Activated CD4-positive, alpha-beta T cell treated with anti-CD3 and anti-CD28 coated beads for 4 hours (primary cell): ENCODE measurements around the gene PDK2.

Experiments used
- DNase-seq, 2 donors: peaks; one replicate each; pipeline ENCODE4 v3.0.0-alpha.2; 2020

PDK2 gene

DNA sequence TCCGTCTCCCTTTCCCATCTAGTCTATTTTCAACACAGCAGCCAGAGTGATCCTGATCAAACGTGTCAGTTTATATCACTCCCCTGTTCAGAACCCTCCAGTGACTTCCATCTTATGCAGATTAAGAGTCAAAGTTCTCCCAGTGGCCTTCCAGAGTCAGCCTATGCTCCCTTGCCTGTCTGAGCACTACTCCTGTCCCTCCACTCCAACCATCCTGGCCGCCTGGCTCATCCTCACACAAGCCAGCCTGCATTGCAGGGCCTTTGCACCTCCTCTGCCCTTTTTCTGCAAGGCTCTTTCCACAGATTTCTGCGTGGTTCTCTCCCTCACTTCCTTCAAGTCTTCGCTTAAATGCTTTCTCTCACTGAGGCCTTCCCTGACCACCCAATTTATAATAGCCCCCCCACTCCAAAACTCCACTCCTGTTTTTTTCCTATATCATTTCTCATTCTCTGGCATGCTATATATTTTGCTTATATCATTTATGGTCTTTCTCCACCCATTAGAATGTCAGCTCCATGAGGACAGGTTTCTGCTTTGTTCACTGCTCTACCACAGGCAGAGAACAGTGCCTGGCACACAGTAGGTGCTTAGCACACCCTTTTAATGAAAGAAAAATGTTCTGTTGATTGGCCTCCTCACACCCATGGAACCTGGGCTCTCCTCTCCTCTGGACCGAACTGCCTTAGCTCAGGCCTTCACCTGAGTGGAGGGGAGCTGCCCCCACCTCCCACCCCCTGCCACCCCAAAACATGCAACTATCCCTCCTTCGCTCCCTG lies 25.5 kb downstream of the PDK2 start:
- no peak for DNase-seq

DNA sequence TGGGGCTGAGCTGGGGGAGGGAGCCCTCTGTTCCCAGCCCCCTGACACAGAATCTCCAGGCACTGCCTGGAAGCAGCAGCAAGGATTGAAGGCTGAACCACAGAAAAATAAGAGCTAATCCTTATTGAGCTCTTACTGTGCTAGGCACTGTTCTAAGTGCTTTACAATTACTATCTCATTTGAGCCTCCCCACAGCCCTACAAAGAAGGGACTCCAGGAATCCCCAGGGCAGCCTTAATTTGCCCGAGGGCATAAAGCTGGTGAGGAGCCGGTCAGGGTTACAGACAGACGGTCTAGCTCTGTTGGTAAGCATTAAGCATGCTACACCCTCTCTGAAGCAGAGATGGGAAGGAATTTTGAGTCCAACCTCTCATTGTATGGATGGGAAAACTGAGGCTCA lies 27.8 kb downstream of the PDK2 start:
- no peak for DNase-seq

DNA sequence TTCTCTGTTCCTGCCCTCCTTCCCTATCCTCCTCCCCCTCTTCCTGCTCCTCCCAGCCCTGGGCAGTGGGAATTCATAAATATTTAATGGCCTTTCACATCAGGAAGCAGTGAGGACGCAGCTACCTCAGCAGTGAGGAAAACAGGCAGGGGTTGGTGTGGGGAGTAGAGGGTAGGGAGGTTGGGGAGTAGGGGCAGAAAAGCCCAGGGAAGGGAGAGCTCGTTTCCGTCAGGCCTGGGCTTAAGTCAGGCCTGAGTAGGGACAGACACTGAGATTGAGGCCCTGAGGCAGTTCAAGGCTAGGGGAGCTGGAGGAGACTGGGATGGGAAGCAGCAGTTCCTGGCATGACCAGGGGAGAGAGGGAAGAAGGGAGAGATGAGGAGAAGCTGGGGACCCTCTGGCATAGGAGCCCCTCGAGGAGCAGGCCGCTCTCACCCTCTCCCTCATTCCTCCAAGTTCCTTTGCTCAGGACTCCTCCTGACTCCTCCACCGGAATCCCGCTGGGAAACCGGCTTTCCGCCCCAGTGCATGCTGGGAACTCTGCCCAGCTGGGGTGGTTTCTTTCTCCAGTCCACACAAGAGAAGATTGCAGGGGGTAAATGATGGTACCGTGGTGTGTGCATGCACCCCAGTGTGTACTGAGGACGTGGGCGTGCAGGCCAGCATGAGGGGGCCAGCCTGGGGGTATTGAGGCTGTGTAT lies 28.6 kb downstream of the PDK2 start:
- no peak for DNase-seq

DNA sequence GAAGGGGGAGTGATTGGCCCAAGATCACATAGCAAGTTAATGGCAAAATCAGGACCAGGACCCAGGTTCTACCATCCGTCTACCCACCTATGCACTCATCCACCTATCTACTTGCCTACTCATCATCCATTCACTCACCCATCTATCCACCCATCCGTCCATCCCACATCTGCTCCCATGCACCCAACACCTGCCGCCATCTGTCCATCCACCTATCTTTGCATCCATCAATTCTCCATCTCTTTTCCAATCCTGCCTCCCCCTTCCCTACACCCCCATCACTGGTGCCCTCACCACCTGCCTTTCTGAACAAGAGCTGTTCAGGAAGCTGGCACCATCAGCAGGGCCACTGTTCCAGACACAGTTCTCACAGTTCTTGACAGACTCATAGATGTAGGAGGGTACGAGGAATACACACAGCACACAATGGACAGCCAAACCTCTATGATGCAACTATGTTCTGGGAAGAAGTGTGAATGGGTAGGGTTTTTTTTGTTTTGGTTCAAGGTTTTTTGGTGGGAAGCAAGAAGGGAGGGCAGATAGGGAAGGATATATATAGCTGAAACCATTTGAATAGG lies 30.4 kb downstream of the PDK2 start:
- no peak for DNase-seq

DNA sequence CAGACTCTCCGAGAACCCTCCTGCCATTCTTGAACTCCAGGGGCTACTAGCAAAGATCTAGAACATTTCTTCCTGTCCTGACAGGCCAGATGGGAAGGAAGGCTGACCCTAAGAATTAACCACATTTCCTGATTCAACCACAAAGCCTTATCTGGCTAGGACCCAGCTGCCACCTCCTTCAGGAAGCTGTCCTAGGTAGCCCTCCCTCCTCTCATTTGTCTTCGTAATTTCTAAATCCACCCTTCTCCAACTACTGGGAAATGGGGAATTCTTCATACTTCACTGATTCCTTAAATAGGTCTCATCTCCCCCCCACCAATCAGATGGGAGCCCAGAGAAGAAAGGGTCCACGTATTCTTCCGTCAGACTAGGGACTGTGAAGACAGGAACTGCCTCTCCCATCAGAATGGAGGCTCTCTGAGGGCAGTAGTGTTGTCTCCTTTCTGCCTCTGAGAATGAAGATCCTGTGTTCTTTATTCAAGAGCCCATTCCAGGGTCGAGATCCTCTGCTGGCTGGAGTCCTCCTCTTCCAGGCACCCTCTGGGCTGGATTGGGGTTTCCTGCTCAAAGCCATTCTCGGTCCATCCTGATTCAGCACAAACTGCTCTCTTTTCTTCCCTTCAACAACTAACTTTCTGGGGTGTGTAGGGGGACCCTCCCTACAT lies 32.7 kb downstream of the PDK2 start:
- no peak for DNase-seq

DNA sequence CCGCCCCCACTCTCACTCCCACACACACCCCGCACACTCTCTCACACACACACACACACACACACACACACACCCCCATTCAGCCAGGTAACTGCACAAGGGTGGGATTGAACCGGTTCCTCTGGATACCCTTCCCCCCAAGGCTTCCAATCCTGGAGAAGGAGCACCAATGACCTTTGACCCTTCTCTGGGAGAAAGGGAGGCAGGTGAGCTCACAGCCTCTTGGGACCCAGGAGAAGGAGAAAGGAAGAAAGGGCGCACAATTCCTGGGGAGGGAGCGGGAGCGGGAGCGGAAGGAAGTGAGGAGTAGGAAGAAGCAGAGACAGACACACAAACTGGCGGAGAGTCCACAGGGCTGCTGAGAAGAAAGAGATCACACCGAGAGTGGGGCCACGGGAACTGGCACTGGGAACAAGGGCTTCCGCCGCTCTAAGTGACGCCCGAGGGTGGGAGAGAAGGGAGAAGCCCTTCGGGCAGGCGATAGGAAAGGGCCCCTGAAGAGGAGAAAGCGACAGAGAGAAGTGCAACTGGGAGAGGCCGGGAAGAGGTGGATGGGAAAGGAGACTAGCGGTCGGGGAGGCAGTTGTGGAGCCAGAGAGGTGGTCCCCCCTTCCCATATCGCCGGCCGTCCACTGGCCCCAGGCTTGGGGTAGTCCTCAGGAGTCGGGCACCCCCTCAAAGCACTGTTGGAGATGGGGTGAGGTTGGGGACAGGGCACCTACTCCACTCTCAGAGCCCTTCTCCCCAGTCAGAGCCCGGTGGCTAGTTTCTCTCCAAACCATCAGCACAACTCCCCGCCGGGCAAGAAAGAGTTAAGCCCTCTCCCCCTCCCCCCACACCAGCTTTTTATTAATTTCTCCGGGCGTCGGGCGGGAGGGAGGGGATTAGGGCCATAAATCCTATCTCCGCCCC lies 33.5 kb downstream of the PDK2 start:
- DNase-seq = no peak

DNA sequence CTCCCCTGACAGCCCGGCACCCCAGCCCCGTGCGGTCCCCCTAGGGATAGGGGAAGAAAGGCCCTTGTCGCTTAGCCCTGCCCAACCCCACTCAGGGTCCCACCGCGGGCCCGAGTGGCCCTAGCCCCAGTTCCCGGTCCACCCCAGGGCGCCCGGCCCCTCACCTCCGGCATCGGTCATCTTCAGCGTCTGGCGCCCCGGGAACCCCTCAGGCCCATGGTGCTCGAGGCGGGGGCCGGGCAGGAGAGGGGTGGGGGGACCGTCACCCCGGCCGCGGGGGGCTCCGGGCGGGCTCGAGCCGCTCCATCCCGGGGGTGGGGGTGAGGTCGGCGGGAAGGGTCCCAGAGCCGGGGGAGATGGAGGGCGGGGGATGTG lies 34.2 kb downstream of the PDK2 start:
- DNase-seq = no peak

DNA sequence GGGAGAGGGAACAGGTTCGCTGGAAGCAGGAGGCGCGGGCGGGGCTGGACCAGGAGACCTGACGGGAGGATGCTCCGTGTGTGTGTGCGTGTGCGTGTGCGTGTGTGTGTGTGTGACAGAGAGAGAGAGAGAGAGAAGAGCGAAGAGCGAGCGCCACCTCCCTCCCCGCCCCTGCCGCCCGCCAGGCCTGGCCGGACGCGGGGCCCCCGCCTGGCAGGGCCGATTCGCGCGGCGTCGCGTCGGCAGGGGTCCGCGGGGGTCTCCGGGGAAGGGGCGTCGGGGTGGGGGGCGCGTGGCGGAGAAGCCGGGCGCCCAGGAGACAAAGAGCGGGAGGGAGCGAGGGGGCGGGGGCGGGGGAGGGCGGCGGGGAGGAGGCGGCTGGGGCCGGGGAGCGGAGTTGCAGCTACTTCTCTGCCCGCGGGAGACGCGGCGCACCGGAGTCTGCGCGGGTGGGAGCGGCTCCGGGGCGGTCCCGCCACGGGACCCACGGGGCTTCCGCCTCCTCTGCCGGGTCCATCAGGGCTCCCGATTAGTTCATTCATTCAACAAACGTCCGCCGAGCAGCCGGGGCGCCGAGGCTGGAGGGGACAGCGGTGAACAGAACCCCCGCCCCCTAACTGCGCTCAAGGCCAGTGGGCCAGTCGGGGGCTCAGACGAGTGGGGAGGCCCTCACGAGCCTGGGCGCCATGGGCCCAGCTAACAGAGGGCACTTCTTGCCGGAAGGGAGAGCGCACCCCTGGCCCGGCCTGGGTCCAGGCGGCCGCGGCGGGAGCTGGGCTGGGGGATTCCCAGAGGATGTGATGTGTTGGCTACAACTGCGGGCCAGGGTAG lies 34.8 kb downstream of the PDK2 start, which contains the start of gene SAMD14:
TSS of gene SAMD14 (minus strand) at position 433 of the 831 bp plus-strand sequence. CDS start 5,201 bp downstream, outside the sequence.
- DNase-seq = peak; percentile 47 to 60

DNA sequence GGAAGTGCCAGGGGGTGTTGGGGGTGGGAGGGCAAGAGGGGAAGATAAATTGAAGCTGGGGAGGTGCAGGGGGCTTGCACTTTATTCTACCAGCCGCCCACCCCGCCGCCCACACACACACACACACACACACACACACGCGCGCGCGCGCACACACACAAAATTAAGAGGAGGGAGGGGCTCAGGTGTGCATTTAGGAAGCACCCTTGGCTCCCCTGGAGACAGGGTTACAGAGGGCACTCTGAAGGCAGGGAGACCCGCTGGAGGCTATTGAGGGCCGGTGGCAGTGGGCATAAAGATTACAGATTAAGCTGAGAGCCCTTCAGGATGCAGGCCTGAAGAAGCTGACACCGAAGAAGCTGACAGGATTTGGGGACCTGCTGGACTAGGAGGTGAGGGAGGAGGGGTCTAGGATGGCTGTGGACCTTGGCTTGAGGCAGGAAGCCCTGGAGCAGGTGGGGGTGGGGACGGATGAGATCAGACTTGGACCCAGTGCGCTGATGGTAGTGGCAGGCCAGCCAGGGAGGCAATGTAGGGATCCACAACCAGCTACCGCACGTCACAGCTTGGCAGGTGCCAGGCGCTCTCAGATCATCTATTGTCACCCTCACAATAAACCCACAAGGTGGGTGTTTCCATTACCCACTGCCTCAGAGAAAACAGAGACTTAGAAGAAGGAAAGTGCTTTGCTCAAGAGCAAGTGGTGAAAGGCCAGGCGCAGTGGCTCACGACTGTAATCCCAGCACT lies 35.6 kb downstream of the PDK2 start:
- DNase-seq = no peak

DNA sequence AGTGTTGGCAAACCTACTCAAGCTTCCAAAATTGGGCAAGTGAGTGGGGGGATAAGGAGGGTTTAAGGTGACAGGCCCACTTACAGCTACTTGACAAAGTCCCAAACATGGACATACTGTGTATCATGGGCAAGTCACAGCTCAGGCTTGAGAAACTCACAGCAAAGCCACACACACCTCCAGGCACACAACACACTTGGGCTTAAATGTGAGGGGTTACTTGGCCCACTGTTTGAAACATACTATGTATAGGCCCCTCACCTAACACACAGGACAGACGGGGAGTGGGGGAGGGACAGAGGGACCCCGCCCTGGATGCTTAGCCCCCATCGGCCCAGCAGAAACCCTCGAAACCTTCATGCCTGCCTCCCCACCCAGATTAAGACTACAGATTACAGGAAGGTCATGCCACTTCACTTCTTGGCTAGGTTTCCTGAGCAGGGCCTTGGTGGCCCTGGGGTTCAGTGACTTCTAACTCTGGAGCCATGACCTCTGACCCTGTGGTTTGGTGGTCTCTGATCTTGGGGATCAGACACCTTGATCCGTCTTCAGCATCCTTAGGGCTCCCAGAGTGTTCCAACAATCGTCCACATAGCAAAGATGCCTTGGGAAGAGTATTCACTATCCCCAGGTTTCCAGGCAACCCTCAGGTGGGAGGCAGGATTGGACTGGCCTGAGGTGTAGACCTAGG lies 37.1 kb downstream of the PDK2 start:
- DNase-seq = no peak

DNA sequence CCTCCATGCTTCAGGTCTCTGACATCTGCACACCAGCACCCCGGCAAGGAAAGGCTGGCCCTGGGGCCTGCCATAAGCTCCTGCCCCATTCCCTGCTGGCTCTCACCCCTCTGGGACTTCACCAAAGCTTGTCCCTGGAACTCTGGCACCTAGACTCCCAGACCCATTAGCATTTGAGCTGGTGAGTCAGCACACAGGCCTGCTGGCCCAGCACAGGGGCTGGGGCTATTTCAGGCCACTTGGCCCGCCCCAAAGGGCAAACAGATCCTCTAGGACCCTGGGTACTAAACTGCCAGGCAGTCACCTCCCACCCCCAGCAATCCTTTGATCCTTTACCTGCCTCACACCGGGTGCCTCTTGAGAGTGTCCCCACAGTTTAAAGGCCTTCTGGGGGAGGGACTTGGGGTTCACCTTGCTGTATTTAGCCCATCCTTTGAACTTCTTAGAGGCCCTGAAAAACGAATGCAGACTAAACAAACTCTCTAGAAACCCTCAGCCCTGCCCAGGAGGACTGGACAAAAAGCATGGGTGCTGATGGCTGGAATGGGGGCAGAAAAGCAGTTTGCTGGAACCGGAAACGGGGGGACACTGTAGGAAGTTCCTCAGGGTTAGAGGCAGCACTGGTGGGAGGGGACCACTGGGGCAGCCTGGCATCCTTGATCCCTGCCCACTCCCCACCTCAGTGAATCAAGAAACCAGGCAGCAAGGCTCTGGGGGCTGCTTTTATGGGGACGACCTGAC lies 38.0 kb downstream of the PDK2 start:
- DNase-seq = no peak

DNA sequence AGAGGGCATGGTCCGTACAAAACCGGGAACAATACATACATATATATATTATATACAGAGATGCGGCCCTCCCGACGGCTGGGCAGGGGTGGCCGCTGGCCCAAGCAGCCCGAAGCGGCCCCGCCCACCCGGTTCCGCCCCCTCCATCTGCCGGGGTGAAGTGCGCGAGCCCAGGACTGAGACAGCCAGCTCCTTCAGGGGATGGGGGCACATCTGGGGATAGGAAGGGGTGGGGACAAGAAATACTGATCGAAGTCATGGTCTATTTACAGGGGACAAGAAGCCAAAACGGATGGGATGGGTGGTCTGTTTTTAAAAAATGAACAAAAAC lies 38.6 kb downstream of the PDK2 start:
- no peak for DNase-seq

DNA sequence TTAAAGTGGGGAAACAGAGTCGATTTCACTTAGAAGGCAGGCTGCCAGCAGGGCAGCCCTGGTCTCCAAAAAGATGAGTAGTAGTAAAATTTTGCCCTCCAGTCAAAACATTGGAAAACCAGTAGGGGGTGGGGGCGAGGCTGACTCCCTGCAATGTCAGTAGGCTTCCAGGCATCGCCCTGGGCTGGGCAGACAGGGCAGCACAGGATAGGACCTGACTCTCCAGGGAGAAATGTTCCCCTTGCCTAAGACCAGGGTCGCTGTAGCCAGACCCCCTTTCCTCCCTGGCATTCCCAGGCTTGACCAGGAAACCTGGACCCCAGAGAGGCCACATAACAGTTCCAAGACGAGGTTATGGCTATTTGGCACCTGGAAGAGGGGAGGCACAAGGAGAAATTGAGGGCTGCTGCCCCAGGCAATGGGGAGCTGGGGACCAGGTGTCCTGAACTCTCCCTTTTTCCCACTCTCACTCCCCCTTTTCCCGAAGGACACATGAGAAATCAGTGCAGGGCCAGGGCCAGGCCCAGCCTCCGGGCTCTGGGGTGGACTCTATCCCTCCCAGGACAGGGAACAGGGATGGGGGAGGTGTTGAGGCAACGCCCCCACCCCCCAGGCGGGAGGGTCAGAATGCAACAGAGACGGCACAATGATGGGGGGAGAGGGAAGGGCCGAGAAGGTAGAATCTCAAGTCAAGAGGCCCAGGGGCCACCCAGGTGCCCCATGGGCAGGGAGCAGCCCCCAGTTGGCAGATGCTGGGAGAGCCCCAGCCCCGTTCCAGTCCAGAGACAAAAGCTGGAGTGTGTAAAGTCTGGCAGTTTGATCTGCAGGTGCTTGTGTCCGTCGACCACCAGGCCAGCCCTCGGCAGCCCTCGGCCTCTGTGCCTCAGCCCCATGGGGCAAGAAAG lies 39.3 kb downstream of the PDK2 start:
- no peak for DNase-seq

DNA sequence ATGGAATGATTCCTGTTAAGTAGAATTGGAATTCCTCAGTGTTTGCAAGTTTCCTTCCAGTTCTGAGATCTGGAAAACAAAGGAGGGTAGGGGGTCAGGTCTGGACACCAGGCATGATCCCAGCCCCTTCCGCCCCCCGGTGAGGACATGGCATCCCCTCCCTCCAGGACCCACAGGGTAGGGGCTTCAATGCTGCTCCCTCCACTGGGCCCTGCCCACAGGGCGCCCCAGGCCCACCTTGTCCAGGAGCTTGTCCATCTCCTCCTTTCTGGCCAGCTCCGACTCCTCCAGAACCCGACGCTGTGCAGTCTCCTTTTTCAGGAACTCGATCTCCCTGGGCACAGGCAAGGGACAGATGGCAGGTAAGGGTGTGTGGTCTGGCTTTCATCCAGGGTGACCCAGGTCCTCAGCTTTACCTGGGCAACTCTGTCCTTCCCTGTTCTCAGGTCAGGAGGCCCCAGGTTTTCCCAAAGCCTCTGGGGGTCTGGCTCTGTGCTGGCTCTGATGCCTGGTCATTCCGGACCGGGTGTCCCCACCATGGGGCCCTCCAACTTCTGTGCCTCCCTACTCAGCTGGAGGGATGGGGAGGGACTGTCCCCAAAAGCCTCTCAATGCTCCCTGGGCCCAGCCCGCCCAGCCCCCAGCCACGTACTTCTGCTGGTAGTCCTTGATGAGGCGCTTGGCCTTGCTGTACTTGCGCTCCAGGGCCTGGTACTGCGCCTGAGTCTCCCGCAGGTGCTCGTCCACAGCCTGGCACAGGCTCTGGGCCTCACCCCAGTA lies 40.4 kb downstream of the PDK2 start:
- DNase-seq = no peak

DNA sequence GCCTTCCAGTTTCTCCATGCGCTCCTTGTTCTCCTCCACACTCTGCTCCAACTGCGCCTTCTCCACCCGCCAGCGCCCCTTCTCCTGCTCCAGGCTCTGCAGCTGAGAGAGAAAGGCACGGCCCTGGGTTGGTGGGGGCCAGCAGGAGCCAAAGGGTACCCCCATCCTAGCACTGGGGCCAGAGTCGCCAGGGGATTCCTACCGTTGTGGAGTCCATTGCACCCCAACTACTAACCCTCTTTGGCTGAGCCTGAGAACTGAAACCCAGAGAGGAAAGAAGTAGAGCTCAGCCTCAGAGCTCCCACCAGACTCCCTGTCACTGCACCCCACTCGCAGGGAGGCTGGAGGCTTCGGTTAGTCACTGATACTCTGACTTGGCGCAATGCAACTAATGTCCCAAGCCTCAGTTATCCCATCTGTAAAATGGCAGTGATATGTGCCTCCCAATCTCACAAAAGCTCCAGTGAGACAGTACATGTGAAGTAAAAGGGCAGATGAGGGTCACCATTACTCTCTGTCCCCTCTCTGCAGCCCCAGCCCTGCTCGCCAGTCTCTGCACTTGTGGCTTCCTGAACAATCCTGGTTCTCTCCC lies 41.0 kb downstream of the PDK2 start:
- no peak for DNase-seq

DNA sequence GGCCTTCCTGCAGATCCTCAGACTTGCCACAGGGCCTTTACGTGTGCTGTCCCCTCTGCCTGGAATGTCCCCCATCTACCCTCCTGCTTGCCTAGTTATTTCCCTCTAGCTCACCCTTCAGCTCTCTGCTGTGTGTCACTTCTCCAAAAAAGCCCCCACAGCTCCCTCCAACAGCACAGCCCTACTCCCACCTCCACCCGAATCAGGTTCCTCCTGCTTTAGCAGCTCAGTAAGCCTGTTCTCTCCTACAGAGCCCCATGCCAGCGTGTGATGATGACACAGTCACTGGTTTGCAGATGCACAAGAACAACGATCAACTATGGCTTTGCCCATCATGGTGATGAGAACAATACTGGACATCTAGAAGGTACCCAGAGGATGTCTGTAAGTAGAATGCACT lies 41.9 kb downstream of the PDK2 start:
- DNase-seq = no peak

DNA sequence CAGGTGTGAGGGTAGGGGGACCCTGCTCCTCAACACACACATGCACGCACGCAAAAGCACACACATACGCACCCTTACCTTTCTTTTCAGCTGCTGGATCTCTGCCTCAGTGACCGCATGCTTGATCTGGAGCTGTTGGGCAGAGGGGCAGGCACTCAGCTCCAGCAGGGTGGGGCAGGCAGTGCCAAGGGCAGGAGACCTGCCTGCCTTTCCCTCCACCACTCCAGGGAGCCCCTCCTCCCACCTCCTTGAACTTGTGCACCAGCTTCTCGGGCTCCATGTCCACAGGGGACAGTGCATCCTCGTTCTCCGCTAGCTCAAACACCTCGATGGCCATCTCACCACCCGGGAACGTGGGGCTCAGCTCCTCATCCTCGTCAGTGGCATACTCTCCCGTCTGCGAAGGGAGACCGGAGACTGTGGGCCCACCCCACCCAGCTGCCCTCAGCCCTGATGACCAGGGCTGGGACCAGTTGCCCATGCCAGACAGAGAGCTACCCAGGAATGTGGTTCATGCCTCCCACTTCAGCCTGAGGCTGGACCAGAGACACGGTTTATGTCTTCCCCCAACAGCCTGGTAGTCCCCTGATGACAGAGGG lies 44.1 kb downstream of the PDK2 start:
- no peak for DNase-seq
